CD4-positive, CD25-positive, alpha-beta regulatory T cell (primary cell): Measurements from ENCODE around the gene KBTBD4. TPM values are rescaled to one million over a fixed set of nuclear protein-coding genes. Genes with fewer than 3 reads are reported as not detected.
A peak's percentile ranks its signal among the peaks of the same experiment; 100 is the strongest.
"Not testable (repeated sequence)": the region's sequence is repeated elsewhere in the genome, so short reads cannot be mapped to it uniquely, and the experiment has no call there.

Source experiments
- ATAC-seq, 2 donors: fragments of 150-1000 bp; cut with Tn5 transposase; one replicate each; pipeline ENCODE4 v1.10.0; 2021; ENCODE audit warnings: low read depth in 2 of 2, moderate number of reproducible peaks in 2 of 2, moderate library complexity in 1 of 2
- DNase-seq, 3 donors: peaks; one replicate each; pipeline versions ENCODE4 v3.0.0 to v3.0.0-alpha.2; 2012 to 2022; ENCODE audit warnings: mixed read lengths in 1 of 3
- H3K27ac ChIP-seq: one replicate; pipeline ENCODE4 v1.7.0; 2013; ENCODE audit warnings: mild to moderate bottlenecking, low read length; ENCODE audit not compliant: insufficient read depth, poor library complexity, severe bottlenecking
- H3K27me3 ChIP-seq: one replicate; pipeline ENCODE4 v1.7.0; 2013; ENCODE audit warnings: low read length; ENCODE audit not compliant: control insufficient read depth, insufficient read depth
- H3K36me3 ChIP-seq: one replicate; pipeline ENCODE4 v1.7.0; 2013; ENCODE audit warnings: mild to moderate bottlenecking, low read length, moderate library complexity; ENCODE audit not compliant: control insufficient read depth, insufficient read depth
- H3K4me1 ChIP-seq: 2 replicates; pipeline ENCODE4 v1.7.0; 2013; ENCODE audit warnings: mild to moderate bottlenecking, low read length; ENCODE audit not compliant: insufficient read depth, control insufficient read depth, poor library complexity, severe bottlenecking
- H3K4me3 ChIP-seq: one replicate; pipeline ENCODE4 v1.7.0; 2013; ENCODE audit warnings: low read depth, mild to moderate bottlenecking, low read length, moderate library complexity
- H3K9me3 ChIP-seq, 2 experiments: 1 replicate in 1 of 2; 2 replicates in 1 of 2; pipeline ENCODE4 v1.7.0; 2013; ENCODE audit warnings: low read length in 2 of 2, mild to moderate bottlenecking in 1 of 2, moderate library complexity in 1 of 2; ENCODE audit not compliant: control insufficient read depth in 2 of 2
- H3K27ac Mint-ChIP-seq, 3 donors: one replicate each; pipeline ENCODE4 v1.8.0; 2020 to 2022; ENCODE audit warnings: mild to moderate bottlenecking in 3 of 3, mixed read lengths in 3 of 3, moderate library complexity in 2 of 3
- H3K27me3 Mint-ChIP-seq: one replicate; pipeline ENCODE4 v1.8.0; 2022; ENCODE audit warnings: mild to moderate bottlenecking, mixed read lengths
- H3K36me3 Mint-ChIP-seq: one replicate; pipeline ENCODE4 v1.8.0; 2020; ENCODE audit warnings: mixed read lengths
- H3K4me1 Mint-ChIP-seq, 4 donors: one replicate each; pipeline ENCODE4 v1.8.0; 2020 to 2022; ENCODE audit warnings: mixed read lengths in 4 of 4, mild to moderate bottlenecking in 1 of 4
- H3K4me3 Mint-ChIP-seq, 4 donors: one replicate each; pipeline ENCODE4 v1.8.0; 2020 to 2022; ENCODE audit warnings: mild to moderate bottlenecking in 4 of 4, mixed read lengths in 4 of 4, moderate library complexity in 3 of 4
- H3K9me3 Mint-ChIP-seq, 7 donors: one replicate each; pipeline ENCODE4 v1.8.0; 2020 to 2022; ENCODE audit warnings: mixed read lengths in 7 of 7, mild to moderate bottlenecking in 3 of 7, moderate library complexity in 2 of 7
- polyA plus RNA-seq, 4 donors: library from polyadenylated mRNA; unstranded; fragments of 300-500 nt; fragmentation: Illumina TruSeq; gene quantifications; one replicate each; pipeline ENCODE4 v1.2.3, GENCODE V29; 2021
- total RNA-seq: library from RNA; stranded (reverse); gene quantifications from one replicate; pipeline ENCODE4 v1.2.3, GENCODE V29; 2022

KBTBD4 gene
- total and polyA plus RNA-seq, 5 donors from 2014 or later, result 23.7 to 54.4 (median 49.3) TPM

DNA sequence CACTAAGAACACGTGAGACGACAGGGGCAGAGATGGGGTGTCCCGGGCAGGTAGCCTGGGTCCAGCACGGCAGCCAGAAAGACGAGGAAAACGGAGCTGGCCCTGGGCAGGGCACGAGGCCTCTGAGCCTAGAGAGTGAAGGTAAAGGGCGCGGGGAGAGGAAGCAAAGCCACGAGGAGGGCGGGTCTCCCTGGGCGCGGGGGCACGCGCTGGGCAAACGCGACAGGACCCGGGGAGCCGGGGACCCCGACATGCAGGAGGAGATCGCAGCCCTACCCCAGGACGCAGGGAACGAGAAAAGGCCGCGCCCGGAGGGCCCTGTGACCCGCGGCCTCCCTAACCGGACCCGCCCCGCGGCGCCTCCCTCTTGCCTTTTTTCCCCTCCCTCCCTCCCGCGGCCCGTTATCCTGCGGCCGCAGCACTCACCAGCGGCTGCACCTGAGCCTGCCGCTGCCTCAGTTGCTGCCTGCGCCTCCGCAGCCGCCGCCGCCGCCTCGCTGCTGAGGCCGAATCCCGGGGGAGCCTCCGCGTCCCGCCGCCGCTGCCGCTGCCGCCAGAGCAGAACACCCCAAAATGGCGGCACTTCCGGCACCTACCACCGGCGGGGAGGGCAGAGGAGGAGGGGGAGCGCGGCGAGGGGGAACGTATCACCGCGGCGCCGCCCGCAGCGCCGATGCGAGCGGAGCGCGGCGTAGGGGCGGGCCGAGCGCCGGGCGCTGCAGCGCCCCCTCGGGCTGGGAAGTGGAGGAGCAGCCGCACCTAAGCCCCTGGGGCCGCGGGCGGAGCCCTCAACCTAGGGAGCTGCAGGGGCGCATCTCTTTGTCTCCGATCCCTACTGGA, 26.0 kb downstream of the KBTBD4 start, which contains the start of gene CELF1:
TSS of gene CELF1 (minus strand) at position 567 of the 840 bp plus-strand sequence. CDS start 53,609 bp downstream, outside the sequence.
- H3K27me3 Mint-ChIP-seq, result no peaks in the 10 kb centered on the region
- DNase-seq, result peak; percentile 89 to 94 (median 92)
- H3K4me3 Mint-ChIP-seq, result peak within 1 kb of the TSS; percentile 88 to 96 (median 96)
- H3K27ac ChIP-seq, result peak within 1 kb of the TSS; percentile 84
- peak within 1 kb of the TSS; percentile 97 for H3K4me3 ChIP-seq
- H3K27me3 ChIP-seq, result no peaks in the 10 kb centered on the region
- H3K9me3 Mint-ChIP-seq, result no peaks in the 10 kb centered on the region
- no peaks in the 10 kb centered on the region for H3K36me3 ChIP-seq
- no peaks in the 10 kb centered on the region for H3K9me3 ChIP-seq
- peaks cover 18 to 50% (median 37%) of the 10 kb centered on the region in 4 donors for H3K4me1 Mint-ChIP-seq
- peak; percentile 96 to 97 for ATAC-seq
- peaks cover 45% of the 10 kb centered on the region for H3K4me1 ChIP-seq
- peaks cover 11% of the 10 kb centered on the region for H3K36me3 Mint-ChIP-seq
- peak within 1 kb of the TSS; percentile 94 to 98 (median 97) for H3K27ac Mint-ChIP-seq

DNA sequence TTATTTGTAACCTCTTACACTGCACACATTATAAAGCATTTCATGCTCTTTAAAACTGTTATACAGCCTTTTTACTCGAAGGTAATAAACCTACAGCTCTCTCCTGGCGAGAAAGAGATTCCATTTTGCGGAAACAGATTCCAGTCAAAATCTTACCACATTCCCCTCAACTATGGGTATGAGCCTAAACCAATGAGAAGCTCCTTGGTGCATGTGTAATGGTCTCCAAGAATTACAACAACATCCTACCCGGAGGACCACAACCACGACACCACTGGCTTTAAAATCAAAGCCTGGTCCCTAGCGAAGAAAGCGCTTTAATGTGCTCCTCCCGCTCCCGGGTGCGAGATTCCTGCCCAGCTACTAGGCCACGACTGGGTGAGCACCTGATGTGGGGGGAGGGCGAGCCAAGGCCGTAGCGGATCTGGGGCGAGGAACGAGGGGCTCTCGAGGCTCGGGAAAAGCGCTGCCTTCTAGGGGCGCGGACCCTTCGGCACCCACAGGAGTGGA, 26.7 kb downstream of the KBTBD4 start:
- no peak for ATAC-seq
- Mint-ChIP-seq H3K4me3 (peak overlapping the region; percentile 88 to 96 (median 96)), H3K4me1 (peaks cover 18 to 56% (median 42%) of the 10 kb centered on the region in 4 donors), H3K36me3 (peaks cover 11% of the 10 kb centered on the region), H3K27ac (peak overlapping the region; percentile 61 to 98 (median 97)), H3K27me3 (no peaks in the 10 kb centered on the region), H3K9me3 (no peaks in the 10 kb centered on the region)
- H3K4me1 ChIP-seq, result peaks cover 46% of the 10 kb centered on the region
- H3K9me3 ChIP-seq, result no peaks in the 10 kb centered on the region
- H3K27me3 ChIP-seq, result no peaks in the 10 kb centered on the region
- no peaks in the 10 kb centered on the region for H3K36me3 ChIP-seq
- H3K27ac ChIP-seq, result peak overlapping the region; percentile 84
- DNase-seq, result peak in 1 of 3 donors; percentile 7
- H3K4me3 ChIP-seq, result peak overlapping the region; percentile 97

DNA sequence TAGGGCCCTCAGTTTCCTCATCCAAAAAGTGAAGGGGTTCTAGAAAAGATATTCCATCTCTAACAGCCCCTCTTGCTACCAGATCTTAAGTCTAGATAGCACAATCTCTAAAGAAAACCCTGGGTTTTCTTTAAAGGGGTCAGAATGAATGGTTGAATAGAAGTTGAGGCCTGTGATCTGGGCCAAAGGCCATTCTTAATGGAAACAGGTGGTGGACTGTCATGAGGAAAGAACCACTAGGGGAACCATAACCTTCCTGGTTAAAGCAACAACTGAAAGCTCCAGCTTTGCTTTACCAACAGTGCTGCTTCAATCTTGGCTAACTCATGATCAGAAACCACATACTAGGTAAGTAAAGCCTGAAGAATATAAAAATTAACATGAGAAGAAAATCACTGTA, 27.7 kb downstream of the KBTBD4 start:
- no peak for ATAC-seq
- Mint-ChIP-seq H3K36me3 (peaks cover 11% of the 10 kb centered on the region), H3K27me3 (no peaks in the 10 kb centered on the region), H3K9me3 (no peaks in the 10 kb centered on the region), H3K4me1 (peaks cover 18 to 64% (median 47%) of the 10 kb centered on the region in 4 donors), H3K4me3 (peak overlapping the region; percentile 88 to 96 (median 96)), H3K27ac (peak overlapping the region; percentile 81 to 98 (median 97))
- Histone ChIP-seq H3K4me3 (peak overlapping the region; percentile 97), H3K27ac (peak overlapping the region; percentile 84), H3K27me3 (no peaks in the 10 kb centered on the region), H3K36me3 (no peaks in the 10 kb centered on the region), H3K4me1 (peaks cover 46% of the 10 kb centered on the region), H3K9me3 (no peaks in the 10 kb centered on the region)
- DNase-seq, result peak in 1 of 3 donors; percentile 47

DNA sequence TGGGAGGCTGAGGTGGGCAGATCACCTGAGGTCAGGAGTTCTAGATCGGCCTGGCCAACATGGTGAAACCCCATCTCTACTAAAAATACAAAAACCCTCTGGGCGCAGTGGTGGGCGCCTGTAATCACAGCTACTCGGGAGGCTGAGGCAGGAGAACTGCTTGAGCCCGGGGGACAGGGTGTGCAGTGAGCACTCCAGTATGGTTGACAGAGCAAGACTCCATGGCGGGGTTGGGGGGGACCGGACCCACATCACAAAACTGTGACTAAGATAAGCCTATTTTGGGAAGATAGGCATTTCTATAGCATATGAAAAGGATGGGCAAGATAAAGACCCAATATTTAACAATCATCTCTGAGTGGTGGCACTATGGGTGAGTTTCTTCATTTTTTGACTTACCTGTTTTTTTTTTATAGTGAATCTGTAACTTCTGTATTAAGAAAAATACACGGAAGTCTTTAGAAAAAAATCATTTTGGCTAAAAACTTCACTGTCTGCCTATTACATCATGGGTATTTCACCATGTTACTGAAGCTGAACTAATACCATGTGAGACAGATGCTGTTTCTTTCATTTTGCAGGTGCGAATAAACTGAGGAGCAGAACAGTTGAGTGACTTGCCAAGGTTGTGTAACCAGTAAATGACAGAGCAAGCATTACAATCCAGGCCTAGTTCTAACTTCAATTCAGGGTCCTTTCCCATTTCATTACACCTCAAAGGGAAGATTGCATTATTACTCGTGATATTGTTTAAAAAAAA, 28.3 kb downstream of the KBTBD4 start:
- H3K27ac ChIP-seq, result peak overlapping the region; percentile 84

DNA sequence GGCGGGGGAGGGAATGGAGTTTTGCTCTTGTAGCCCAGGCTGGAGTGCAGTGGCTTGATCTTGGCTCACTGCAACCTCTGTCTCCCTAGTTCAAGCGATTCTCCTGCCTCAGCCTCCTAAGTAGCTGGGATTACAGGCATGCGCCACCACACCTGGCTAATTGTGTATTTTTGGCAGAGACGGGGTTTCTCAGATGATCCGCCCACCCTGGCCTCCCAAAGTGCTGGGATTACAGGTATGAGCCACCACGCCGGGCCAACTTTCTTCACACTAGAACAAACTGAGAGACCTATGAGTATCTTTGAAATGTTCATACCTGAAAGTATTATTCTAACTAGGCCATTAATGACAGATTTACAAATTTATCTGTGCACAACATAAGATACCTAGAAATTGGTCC, 32.5 kb downstream of the KBTBD4 start:
- not testable (repeated sequence) for H3K27ac Mint-ChIP-seq, H3K27ac ChIP-seq

More for the DNA sequence above, 28.3 kb downstream of the KBTBD4 start:
- DNase-seq (no peak), ATAC-seq (no peak)
- Mint-ChIP-seq H3K4me3 (peak overlapping the region; percentile 88 to 96 (median 96)), H3K27ac (peak overlapping the region in 2 of 3 donors; percentile 52 to 97), H3K9me3 (no peaks in the 10 kb centered on the region), H3K4me1 (peaks cover 18 to 66% (median 47%) of the 10 kb centered on the region in 4 donors), H3K27me3 (no peaks in the 10 kb centered on the region), H3K36me3 (peaks cover 11% of the 10 kb centered on the region)
- H3K9me3 ChIP-seq, result no peaks in the 10 kb centered on the region
- H3K4me3 ChIP-seq, result peak overlapping the region; percentile 97
- no peaks in the 10 kb centered on the region for H3K36me3 ChIP-seq
- H3K27me3 ChIP-seq, result no peaks in the 10 kb centered on the region
- peaks cover 48% of the 10 kb centered on the region for H3K4me1 ChIP-seq

DNA sequence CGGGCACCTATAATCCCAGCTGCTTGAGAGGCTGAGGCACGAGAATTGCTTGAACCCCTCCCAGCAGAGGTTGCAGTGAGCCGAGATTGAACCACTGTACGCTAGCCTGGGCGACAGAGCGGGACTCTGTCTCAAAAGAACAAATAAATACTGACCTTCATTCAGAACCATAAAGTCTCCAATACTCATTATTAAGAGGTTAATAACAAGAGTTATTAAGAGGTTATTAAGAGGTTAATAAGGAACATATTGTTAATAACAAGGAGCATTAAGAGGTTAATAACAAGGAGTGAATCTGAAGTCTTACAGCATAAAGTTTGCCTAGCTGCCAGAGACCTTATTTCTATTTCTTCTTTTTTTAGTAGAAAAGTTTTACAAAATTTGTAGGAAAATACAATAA, 33.5 kb downstream of the KBTBD4 start:
- ATAC-seq, result no peak
- peaks cover 57% of the 10 kb centered on the region for H3K4me1 ChIP-seq

More for the DNA sequence above, 32.5 kb downstream of the KBTBD4 start:
- not testable (repeated sequence) for H3K36me3 Mint-ChIP-seq, ATAC-seq, H3K9me3 Mint-ChIP-seq, H3K27me3 ChIP-seq, H3K36me3 ChIP-seq, DNase-seq, H3K27me3 Mint-ChIP-seq, H3K4me3 ChIP-seq, H3K9me3 ChIP-seq
- peaks cover 57% of the 10 kb centered on the region for H3K4me1 ChIP-seq
- H3K4me3 Mint-ChIP-seq, result peak overlapping the region; percentile 1 to 52 (median 34)
- H3K4me1 Mint-ChIP-seq, result peaks cover 20 to 87% (median 53%) of the 10 kb centered on the region in 4 donors

DNA sequence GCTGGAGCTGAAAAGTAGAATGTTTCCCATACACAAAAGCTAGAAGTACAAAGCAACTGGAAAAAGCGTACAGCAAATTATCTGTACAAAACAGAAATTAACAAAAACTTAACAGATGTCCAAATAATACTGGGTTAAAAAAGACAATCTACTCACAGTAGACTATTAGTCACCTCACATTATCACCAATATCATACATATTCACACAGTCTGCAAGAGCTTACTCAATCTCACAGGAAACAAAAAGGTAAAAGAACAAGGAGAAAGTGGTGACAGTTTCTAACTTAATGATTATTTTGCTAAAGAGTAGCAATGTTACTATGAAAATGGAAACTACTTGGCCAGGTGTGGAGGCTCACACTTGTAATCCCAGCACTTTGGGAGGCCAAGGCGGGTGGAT, 37.7 kb downstream of the KBTBD4 start:
- Histone ChIP-seq H3K27ac (no peak overlapping the region), H3K4me3 (peak overlapping the region; percentile 59), H3K36me3 (peaks cover 3% of the 10 kb centered on the region), H3K9me3 (no peaks in the 10 kb centered on the region), H3K4me1 (peaks cover 62% of the 10 kb centered on the region), H3K27me3 (no peaks in the 10 kb centered on the region)
- Mint-ChIP-seq H3K4me3 (peak overlapping the region; percentile 52 to 82 (median 79)), H3K9me3 (peaks cover 0 to 1% (median 0%) of the 10 kb centered on the region in 7 donors), H3K27ac (peak overlapping the region; percentile 81 to 94 (median 89)), H3K4me1 (peaks cover 23 to 88% (median 49%) of the 10 kb centered on the region in 4 donors), H3K36me3 (peaks cover 20% of the 10 kb centered on the region), H3K27me3 (no peaks in the 10 kb centered on the region)
- no peak for DNase-seq
- ATAC-seq, result peak in 1 of 2 donors; percentile 47

More for the DNA sequence above, 33.5 kb downstream of the KBTBD4 start:
- H3K4me3 Mint-ChIP-seq, result peak overlapping the region in 1 of 4 donors; percentile 8
- Histone ChIP-seq H3K4me3 (no peak overlapping the region), H3K27me3 (no peaks in the 10 kb centered on the region), H3K27ac (no peak overlapping the region), H3K36me3 (no peaks in the 10 kb centered on the region), H3K9me3 (no peaks in the 10 kb centered on the region)
- DNase-seq, result no peak
- peaks cover 13% of the 10 kb centered on the region for H3K36me3 Mint-ChIP-seq
- no peaks in the 10 kb centered on the region for H3K27me3 Mint-ChIP-seq
- peaks cover 23 to 87% (median 54%) of the 10 kb centered on the region in 4 donors for H3K4me1 Mint-ChIP-seq
- no peaks in the 10 kb centered on the region for H3K9me3 Mint-ChIP-seq
- H3K27ac Mint-ChIP-seq, result no peak overlapping the region
